Trophoblast cell (in vitro differentiated cells and primary cell): ENCODE data around the gene FCAMR.

Source experiments
- DNase-seq, 2 donors: peaks; one replicate each; pipeline ENCODE4 v3.0.0-alpha.2; 2016
- H2AFZ ChIP-seq: 2 replicates; pipeline ENCODE4 v1.6.1; 2013; ENCODE audit warnings: low read length, moderate library complexity, mild to moderate bottlenecking; ENCODE audit not compliant: insufficient read depth, poor library complexity
- H2AK5ac ChIP-seq: 2 replicates; pipeline ENCODE4 v1.6.1; 2013; ENCODE audit warnings: mild to moderate bottlenecking, low read length
- H2BK120ac ChIP-seq: 2 replicates; pipeline ENCODE4 v1.6.1; 2013; ENCODE audit warnings: low read length, mild to moderate bottlenecking, moderate library complexity; ENCODE audit not compliant: insufficient read depth, poor library complexity
- H2BK12ac ChIP-seq: 2 replicates; pipeline ENCODE4 v1.6.1; 2013; ENCODE audit warnings: mild to moderate bottlenecking, low read length, moderate library complexity
- H2BK5ac ChIP-seq: 2 replicates; pipeline ENCODE4 v1.6.1; 2013; ENCODE audit warnings: low read length, low read depth, moderate library complexity, mild to moderate bottlenecking; ENCODE audit not compliant: poor library complexity
- H3K14ac ChIP-seq: 2 replicates; pipeline ENCODE4 v1.6.1; 2013; ENCODE audit warnings: mild to moderate bottlenecking, low read length
- H3K18ac ChIP-seq: 2 replicates; pipeline ENCODE4 v1.6.1; 2013; ENCODE audit warnings: mild to moderate bottlenecking, low read length
- H3K23ac ChIP-seq: 2 replicates; pipeline ENCODE4 v1.6.1; 2013; ENCODE audit warnings: low read length
- H3K27ac ChIP-seq: 2 replicates; pipeline ENCODE4 v1.5.1; 2013; ENCODE audit warnings: low read depth, mild to moderate bottlenecking, inconsistent platforms, low read length, moderate library complexity
- H3K27me3 ChIP-seq: 2 replicates; pipeline ENCODE4 v1.6.1; 2013; ENCODE audit warnings: inconsistent platforms, mild to moderate bottlenecking, low read length, moderate library complexity; ENCODE audit not compliant: insufficient read depth
- H3K36me3 ChIP-seq, 2 experiments: 1 replicate in 1 of 2; 2 replicates in 1 of 2; pipeline ENCODE4 v1.6.1; 2013; ENCODE audit warnings: low read length in 2 of 2, mild to moderate bottlenecking in 2 of 2, moderate library complexity in 1 of 2; ENCODE audit not compliant: insufficient read depth in 2 of 2, control insufficient read depth in 1 of 2
- H3K4ac ChIP-seq: 2 replicates; pipeline ENCODE4 v1.6.1; 2013; ENCODE audit warnings: low read depth, mild to moderate bottlenecking, low read length, moderate library complexity
- H3K4me1 ChIP-seq, 2 experiments: 1 replicate in 1 of 2; 2 replicates in 1 of 2; pipeline ENCODE4 v1.6.1; 2013; ENCODE audit warnings: low read length in 2 of 2, mild to moderate bottlenecking in 2 of 2, moderate library complexity in 1 of 2; ENCODE audit not compliant: insufficient read depth in 2 of 2, control insufficient read depth in 1 of 2
- H3K4me2 ChIP-seq: 2 replicates; pipeline ENCODE4 v1.6.1; 2013; ENCODE audit warnings: inconsistent platforms, mild to moderate bottlenecking, low read length, moderate library complexity
- H3K4me3 ChIP-seq: 2 replicates; pipeline ENCODE4 v1.5.1; 2013; ENCODE audit warnings: mild to moderate bottlenecking, low read depth, low read length, inconsistent platforms
- H3K79me1 ChIP-seq: one replicate; pipeline ENCODE4 v1.6.1; 2013; ENCODE audit warnings: low read length
- H3K79me2 ChIP-seq: 2 replicates; pipeline ENCODE4 v1.6.1; 2013; ENCODE audit warnings: low read length, mild to moderate bottlenecking; ENCODE audit not compliant: control insufficient read depth, insufficient read depth, poor library complexity
- H3K9ac ChIP-seq: 2 replicates; pipeline ENCODE4 v1.6.1; 2013; ENCODE audit warnings: mild to moderate bottlenecking, low read length
- H3K9me3 ChIP-seq: 2 replicates; pipeline ENCODE4 v1.6.1; 2013; ENCODE audit warnings: low read depth, mild to moderate bottlenecking, control low read depth, inconsistent platforms, low read length; ENCODE audit not compliant: insufficient read depth
- H4K12ac ChIP-seq: 2 replicates; pipeline ENCODE4 v1.6.1; 2013; ENCODE audit warnings: low read depth, mild to moderate bottlenecking, low read length, moderate library complexity
- H4K8ac ChIP-seq: 2 replicates; pipeline ENCODE4 v1.6.1; 2013; ENCODE audit warnings: low read depth, mild to moderate bottlenecking, low read length, moderate library complexity
- H4K91ac ChIP-seq: one replicate; pipeline ENCODE4 v1.6.1; 2013; ENCODE audit warnings: low read depth, mild to moderate bottlenecking, low read length, moderate library complexity
- WGBS: extraction: QIAGEN DNeasy Blood & Tissue Kit; methylation state at CpG from one replicate; pipeline ENCODE4 v1.1.7; 2013; ENCODE audit warnings: missing lambda C conversion rate; ENCODE audit not compliant: insufficient read length, insufficient coverage; ENCODE audit errors: extremely low coverage; 5-methylcytosine and 5-hydroxymethylcytosine counted together

FCAMR gene

DNA sequence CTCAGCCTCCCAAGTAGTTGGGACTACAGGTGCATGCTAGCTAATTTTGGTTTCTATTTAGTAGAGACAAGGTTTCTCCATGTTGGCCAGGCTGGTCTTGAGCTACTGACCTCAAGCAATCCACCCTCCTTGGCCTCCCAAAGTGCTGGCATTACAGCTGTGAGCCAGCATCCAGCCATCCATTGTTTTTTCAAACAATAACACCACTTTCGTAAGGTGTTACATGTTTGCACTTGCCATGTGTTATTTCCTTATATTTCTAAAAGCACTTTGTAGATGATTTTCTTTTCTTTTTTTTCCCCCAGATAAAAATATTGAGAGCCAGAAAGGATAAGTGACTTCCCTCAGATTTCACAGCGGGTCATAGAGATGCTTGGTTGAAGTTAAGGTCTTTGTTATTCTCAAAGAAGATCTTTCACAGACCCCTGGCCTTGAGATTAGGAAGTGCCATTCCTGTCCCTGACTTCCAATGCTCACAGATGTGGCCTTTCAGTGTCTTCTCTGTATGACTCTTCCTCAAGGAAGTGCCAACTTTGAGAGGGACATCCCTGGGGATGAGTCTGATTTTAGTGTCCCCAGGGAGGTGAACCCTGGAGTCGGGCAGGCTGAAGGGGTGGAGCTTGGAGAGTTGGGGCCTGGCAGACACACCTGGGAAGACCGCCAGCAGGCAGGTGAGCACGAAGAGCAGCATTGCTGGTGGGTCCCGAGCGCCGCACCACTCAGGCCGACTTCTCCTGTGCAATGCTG, 30.2 kb downstream of the FCAMR start:
- no peak overlapping the region for H3K4me2 ChIP-seq
- no peaks in the 10 kb centered on the region for H3K4me1 ChIP-seq
- no peak overlapping the region for H2AFZ ChIP-seq
- no peak overlapping the region for H2BK12ac ChIP-seq
- H2BK120ac ChIP-seq: no peak overlapping the region
- H3K14ac ChIP-seq: no peak overlapping the region
- no peak overlapping the region for H4K12ac ChIP-seq
- no peak overlapping the region for H3K4me3 ChIP-seq
- DNase-seq: no peak
- H3K9me3 ChIP-seq: peaks cover 1% of the 10 kb centered on the region
- no peak overlapping the region for H2BK5ac ChIP-seq
- no peaks in the 10 kb centered on the region for H3K79me1 ChIP-seq
- no peak overlapping the region for H3K4ac ChIP-seq
- no peak overlapping the region for H4K91ac ChIP-seq
- no peaks in the 10 kb centered on the region for H3K36me3 ChIP-seq
- H2AK5ac ChIP-seq: no peak overlapping the region
- no peaks in the 10 kb centered on the region for H3K79me2 ChIP-seq
- H3K9ac ChIP-seq: no peak overlapping the region
- no CpG with 5 or more reads among the region's 9 CpGs for WGBS
- no peak overlapping the region for H3K23ac ChIP-seq
- H3K27ac ChIP-seq: no peak overlapping the region
- no peak overlapping the region for H3K18ac ChIP-seq
- no peak overlapping the region for H4K8ac ChIP-seq
- no peaks in the 10 kb centered on the region for H3K27me3 ChIP-seq

DNA sequence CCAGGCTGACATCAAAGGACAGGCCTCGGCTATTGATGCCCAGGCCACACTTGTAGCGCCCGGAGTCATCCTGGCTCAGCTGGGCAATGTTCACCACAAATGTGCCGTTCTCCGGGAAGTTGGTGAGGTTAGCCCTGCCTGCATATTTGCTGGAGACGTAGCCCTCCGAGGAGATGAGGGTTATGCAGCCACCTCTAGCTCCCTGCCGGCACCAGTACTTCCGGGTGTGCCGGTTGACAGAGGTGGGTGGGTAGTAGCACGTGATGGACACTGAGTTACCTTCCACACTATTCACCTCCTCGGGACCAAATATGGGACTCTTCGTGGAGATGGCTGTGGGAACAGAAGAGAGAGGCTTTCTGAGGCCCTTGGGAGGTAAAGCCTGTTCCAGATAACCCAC, 31.1 kb downstream of the FCAMR start:
- Histone ChIP-seq H3K27ac (no peak overlapping the region), H3K79me2 (no peaks in the 10 kb centered on the region), H3K36me3 (no peaks in the 10 kb centered on the region), H3K27me3 (no peaks in the 10 kb centered on the region), H2AK5ac (no peak overlapping the region), H2BK12ac (no peak overlapping the region), H3K4me2 (no peak overlapping the region), H3K23ac (no peak overlapping the region), H3K18ac (no peak overlapping the region), H3K79me1 (no peaks in the 10 kb centered on the region), H2AFZ (no peak overlapping the region), H3K4ac (no peak overlapping the region), H2BK5ac (no peak overlapping the region), H3K4me1 (no peaks in the 10 kb centered on the region), H3K4me3 (no peak overlapping the region), H3K9ac (no peak overlapping the region), H3K14ac (no peak overlapping the region), H3K9me3 (peaks cover 1% of the 10 kb centered on the region), H4K91ac (no peak overlapping the region), H4K8ac (no peak overlapping the region), H2BK120ac (no peak overlapping the region), H4K12ac (no peak overlapping the region)
- no peak for DNase-seq
- no CpG with 5 or more reads among the region's 13 CpGs for WGBS

DNA sequence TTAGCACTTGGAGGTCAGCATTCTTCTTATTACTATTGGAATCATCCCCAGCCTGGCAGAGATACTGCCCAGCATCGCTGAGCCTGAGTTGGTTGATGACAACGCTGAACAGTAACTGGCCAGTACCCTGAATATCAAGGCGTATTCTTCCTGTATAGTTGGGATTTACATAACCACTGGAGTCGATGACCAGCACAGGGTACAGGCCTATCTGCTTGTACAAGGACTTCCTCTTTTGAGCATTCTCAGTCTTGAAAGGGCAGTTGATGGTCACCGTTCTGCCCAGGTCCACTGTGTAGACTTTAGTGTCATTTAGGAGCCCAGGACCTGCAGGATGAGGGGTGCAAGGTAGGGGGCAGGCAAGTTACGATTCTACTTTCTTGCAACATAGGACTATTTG, 32.8 kb downstream of the FCAMR start:
- Histone ChIP-seq H3K79me1 (no peaks in the 10 kb centered on the region), H3K14ac (no peak overlapping the region), H3K9ac (no peak overlapping the region), H3K36me3 (no peaks in the 10 kb centered on the region), H3K23ac (no peak overlapping the region), H3K4me1 (no peaks in the 10 kb centered on the region), H2AK5ac (no peak overlapping the region), H3K27me3 (no peaks in the 10 kb centered on the region), H4K91ac (no peak overlapping the region), H2BK5ac (no peak overlapping the region), H3K18ac (no peak overlapping the region), H2BK120ac (no peak overlapping the region), H3K4me2 (no peak overlapping the region), H2BK12ac (no peak overlapping the region), H2AFZ (no peak overlapping the region), H3K4me3 (no peak overlapping the region), H4K12ac (no peak overlapping the region), H3K4ac (no peak overlapping the region), H4K8ac (no peak overlapping the region), H3K27ac (no peak overlapping the region), H3K9me3 (no peaks in the 10 kb centered on the region), H3K79me2 (no peaks in the 10 kb centered on the region)
- WGBS: no CpG with 5 or more reads among the region's 6 CpGs
- no peak for DNase-seq

DNA sequence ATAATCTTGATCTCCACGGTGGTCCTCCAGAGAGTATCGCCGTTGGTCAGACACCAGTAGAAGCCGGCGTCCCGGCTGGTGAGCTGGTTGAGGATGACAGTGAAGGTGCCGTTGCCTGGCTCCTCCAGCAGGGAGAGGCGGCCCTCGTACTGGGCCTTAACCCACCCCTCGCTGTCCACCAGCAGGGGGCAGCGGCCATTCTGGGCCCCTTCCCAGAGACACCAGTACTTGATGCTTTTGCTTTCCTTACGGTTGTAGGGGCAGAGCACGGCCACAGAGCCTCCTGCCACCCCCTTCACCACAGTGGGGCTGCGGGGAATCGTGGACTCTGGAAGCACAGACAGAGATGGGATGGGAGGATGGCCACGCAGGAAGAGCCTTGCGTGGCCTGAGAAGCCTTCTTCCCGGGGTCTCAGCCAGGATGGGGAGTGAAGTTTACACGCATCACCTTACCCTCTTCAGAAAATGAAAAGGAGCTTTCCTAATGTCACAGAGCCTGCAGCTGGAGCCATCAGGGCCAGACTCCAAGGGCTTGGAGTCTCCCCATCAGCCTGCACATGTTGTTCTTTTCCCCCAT, 34.7 kb downstream of the FCAMR start:
- Histone ChIP-seq H3K14ac (no peak overlapping the region), H3K27ac (no peak overlapping the region), H2BK120ac (no peak overlapping the region), H4K8ac (no peak overlapping the region), H3K4ac (no peak overlapping the region), H3K9ac (no peak overlapping the region), H2BK12ac (no peak overlapping the region), H2AFZ (no peak overlapping the region), H3K23ac (no peak overlapping the region), H3K4me3 (no peak overlapping the region), H4K12ac (no peak overlapping the region), H3K18ac (no peak overlapping the region), H2AK5ac (no peak overlapping the region), H4K91ac (no peak overlapping the region), H3K27me3 (no peaks in the 10 kb centered on the region), H3K4me1 (no peaks in the 10 kb centered on the region), H3K4me2 (no peak overlapping the region), H3K79me2 (no peaks in the 10 kb centered on the region), H3K79me1 (no peaks in the 10 kb centered on the region), H3K9me3 (no peaks in the 10 kb centered on the region), H2BK5ac (no peak overlapping the region), H3K36me3 (no peaks in the 10 kb centered on the region)
- no CpG with 5 or more reads among the region's 19 CpGs for WGBS
- DNase-seq: peak; percentile 51 to 76
